Pulmonary artery endothelial cell (primary cell): ENCODE data around the gene ACTMAP. TPM values are rescaled to one million over a fixed set of nuclear protein-coding genes. Genes with fewer than 3 reads are reported as not detected.
"Not testable (repeated sequence)": the region's sequence is repeated elsewhere in the genome, so short reads cannot be mapped to it uniquely, and the experiment has no call there.

Experiments
- DNase-seq: peaks from one replicate; pipeline ENCODE4 v3.0.0-alpha.2; 2011; ENCODE audit warnings: low read depth, low spot score
- total RNA-seq: library from RNA; depleted of rRNA; stranded (reverse); fragments of >200 nt; gene quantifications from 2 replicates; pipeline ENCODE4 v1.2.3, GENCODE V29; 2014

Gene ACTMAP
- total RNA-seq, 1 donor from 2014 or later = 0.59 TPM

GRCh38 chr19:40744554-40745401 is 5.5 kb downstream of the ACTMAP start:
- no peak for DNase-seq

- DNase-seq = no peak
Observed at GRCh38 chr19:40743926-40744325, 6.4 kb downstream of the ACTMAP start.

- no peak for DNase-seq
Observed at GRCh38 chr19:40742886-40743285, 7.4 kb downstream of the ACTMAP start.

DNA sequence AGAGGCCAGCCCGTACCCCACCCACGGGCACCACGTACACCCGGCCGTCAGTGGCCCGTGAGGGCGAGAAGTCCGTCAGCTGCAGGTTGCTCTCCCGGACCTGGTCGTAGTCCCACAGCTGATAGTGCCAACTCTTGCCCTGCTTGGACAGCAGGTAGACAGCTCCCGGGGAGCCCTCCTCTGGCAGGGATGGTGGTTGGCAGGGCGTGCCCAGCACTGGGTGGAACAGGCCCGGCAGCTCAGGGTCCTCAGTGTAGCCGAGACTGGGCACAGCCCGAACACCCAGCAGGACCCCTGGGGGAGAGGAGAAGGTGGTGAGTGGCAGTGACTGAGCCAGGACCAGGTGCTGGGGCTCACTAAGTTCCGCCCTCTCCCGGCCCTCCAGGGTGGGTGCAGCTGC is 7.8 kb downstream of the ACTMAP start:
- no peak for DNase-seq

- no peak for DNase-seq
Observed at GRCh38 chr19:40741527-40742390, 8.5 kb downstream of the ACTMAP start.

DNA sequence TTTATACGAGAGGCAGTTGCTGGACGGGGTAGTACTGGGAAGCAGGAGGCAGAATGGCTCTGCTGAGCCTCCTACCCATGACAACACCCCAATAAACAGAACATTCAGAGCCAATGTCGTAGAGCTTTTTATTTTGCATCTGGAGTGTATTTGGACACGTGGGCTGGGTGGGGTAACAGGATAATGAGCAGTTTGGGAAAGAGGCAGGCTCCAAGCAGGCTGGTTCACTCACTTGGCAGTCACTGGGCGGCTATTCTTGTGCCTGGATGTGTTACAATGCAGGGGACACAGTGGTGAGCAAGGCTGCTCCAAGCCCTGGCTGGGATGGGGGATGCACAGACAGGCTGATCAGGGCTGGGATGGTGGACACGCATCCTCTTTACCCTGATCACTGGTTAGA is 9.5 kb downstream of the ACTMAP start:
- no peak for DNase-seq

- no peak for DNase-seq
Observed at GRCh38 chr19:40739871-40740703, 10.2 kb downstream of the ACTMAP start.

GRCh38 chr19:40739030-40739839 is 11.0 kb downstream of the ACTMAP start:
- no peak for DNase-seq

GRCh38 chr19:40737102-40737644 is 13.1 kb downstream of the ACTMAP start:
- no peak for DNase-seq

DNA sequence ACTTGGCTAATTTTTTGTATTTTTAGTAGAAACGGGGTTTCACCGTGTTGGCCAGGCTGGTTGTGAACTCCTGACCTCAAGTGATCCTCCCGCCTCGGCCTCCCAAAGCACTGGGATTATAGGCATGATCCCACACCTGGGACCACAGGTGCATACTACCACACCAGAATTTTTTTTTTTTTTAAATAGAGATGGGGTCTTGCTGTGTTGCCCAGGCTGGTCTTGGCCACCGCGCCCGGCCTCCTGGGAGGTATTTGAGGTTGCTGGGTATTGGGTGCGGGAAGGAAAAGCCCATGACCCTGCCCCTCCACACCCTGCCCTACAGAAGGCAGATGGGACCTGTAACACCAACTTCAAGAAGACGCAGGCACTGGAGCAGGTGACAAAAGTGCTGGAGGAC is 13.6 kb downstream of the ACTMAP start:
- no peak for DNase-seq

DNA sequence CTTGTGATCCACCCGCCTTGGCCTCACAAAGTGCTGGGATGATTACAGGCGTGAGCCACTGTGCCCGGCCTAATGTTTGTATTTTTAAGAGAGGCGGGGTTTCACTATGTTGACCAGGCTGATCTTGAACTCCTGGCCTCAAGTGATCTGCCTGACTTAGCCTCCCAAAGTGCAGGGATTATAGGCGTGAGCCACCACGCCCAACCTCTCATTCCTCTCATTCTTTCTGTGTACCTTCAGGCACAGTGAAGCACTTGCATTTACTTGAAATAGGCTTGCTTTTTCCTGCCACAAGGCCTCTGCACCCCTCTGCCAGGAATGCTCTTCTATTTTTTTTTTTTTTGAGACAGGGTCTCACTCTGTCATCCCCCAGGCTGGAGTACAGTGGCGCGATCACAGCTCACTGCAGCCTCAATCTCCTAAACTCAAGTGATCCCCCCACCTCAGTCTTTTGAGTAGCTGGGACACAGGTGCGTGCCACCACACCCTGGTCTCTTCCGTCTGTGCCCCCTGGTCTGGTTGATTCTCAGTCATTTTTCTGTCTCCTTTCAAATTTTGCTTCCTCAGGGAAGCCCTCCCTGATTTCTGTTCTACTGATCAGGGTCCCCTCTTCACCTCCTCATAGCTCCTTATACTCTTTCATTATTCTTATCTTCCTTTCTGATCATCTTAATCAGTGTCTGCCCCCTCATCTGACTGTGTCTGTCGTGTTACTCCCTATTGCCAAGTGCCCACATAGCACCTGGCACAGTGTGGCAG is 15.1 kb downstream of the ACTMAP start:
- DNase-seq = no peak

DNA sequence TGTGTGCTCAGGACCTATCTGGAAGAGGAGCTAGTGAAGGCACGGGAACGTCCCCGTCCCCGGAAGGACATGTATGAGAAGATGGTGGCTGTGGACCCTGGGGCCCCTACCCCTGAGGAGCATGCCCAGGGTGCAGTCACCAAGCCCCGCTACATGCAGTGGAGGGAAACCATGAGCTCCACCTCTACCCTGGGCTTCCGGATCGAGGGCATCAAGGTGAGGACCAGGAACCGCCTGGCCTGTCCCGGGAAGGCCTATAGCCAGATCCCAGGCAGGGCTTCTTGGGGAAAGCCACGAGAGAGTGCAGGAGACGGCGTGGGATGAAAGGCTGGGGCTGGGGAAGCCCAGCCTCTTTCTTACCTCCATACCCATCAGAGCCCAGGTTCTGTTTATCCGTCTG is 17.1 kb downstream of the ACTMAP start:
- no peak for DNase-seq

- not testable (repeated sequence) for DNase-seq
Observed at GRCh38 chr19:40732304-40732703, 18.0 kb downstream of the ACTMAP start.

DNA sequence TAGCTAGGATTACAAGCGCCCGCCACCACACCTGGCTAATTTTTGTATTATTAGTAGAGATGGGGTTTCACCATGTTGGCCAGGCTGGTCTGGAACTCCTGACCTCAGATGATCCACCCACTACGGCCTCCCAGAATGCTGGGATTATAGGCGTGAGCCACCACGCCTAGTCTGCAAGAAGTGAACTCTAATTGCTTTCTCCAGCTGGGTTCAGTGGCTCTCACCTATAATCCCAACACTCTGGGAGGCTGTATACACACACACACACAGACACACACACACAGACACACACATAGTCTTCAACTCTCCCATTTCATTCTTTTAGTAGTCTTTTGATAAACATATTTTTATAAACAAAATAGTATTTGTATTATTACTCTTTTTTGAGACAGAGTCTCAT is 20.2 kb downstream of the ACTMAP start:
- not testable (repeated sequence) for DNase-seq

DNA sequence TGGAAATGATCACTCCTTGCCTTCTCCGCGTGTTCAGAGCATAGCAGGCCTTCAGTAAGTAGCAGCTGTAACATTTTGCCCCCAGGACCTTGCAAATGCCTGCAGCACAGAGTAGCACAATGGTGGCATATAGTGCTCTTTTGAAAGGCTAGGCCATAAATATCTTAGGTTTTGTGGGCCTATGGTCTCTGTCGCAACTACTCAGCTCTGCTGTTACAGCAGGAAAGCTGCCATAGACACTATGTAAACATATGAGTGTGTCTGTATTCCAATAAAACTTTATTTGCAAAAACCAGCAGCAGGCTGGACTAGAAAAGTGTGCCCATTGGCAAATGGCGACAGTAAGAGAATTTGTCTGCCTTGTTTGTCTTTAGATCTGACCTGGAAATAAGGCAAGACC is 24.0 kb downstream of the ACTMAP start:
- DNase-seq = no peak

- no peak for DNase-seq
Observed at GRCh38 chr19:40724855-40725254, 25.4 kb downstream of the ACTMAP start.

DNA sequence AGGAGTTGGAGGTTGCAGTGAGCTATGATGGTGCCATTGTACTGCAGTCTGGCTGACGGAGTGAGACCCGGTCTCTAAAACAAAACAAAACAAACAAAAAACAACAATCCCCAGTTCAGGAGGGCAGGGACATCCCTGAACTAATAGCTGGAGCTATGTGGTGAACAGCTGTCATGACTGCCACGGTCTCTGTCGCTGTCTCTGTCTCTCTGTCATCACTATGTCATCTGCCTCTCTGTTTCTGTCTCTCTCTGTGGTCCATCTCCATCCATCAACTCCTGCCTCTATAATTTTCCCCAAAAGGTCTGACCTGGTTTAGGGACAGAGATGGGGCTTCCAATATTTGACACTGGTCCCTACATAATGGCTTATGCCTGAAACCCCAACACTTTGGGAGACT is 26.0 kb downstream of the ACTMAP start:
- DNase-seq = no peak

- DNase-seq = no peak
Observed at GRCh38 chr19:40723661-40724254, 26.5 kb downstream of the ACTMAP start.

DNA sequence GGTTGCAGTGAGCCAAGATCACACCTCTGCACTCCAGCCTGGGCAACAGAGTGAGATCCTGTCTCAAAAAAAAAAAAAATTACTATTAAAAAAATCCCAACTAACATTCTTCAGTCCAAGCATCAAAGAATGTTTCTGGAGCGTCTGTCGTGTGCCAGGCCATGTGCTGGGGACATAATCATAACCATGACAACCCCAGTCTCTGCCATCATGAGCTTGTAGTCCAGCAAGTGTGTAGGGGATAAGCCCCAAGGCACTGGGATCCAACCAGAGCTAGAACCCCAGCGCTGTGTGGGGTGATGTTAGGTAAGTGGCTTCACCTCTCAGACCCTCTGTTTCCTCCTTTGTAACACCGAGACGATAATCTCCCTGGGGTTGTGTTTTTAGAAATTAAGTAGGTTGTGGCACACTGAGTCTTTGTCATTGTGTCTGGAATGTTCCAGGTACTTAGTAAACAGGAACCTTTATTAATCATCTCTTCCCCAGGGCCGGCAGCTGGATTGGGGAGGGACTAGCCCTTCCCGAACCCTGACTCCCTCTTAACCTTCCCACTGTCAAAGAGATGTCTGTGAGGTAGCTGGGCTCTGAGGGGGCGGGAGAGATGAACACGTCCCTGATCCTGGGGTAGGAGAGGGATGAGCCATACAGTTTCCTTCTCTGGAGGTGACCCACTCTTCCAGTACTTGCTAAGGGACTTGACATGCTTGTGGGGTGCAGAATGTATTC is 28.2 kb downstream of the ACTMAP start:
- DNase-seq = no peak
